GM12865 (cell line): ENCODE data around the gene ACOT7.

Experiments
- DNase-seq: peaks from one replicate; pipeline ENCODE4 v3.0.0; 2010; ENCODE audit warnings: low read depth
- H3K4me3 ChIP-seq: 2 replicates; pipeline ENCODE4 v1.5.1; 2011; ENCODE audit warnings: mild to moderate bottlenecking, low read depth, low read length, control low read depth
- CTCF ChIP-seq: IDR thresholded peaks from 2 replicates; pipeline ENCODE4 v1.5.1; 2011; ENCODE audit warnings: low read length, control low read depth, low read depth, inconsistent platforms; ENCODE audit not compliant: insufficient read depth; ENCODE audit errors: missing control alignments

The ACOT7 gene

GRCh38 chr1:6353619-6353954, 40.0 kb downstream of the ACOT7 start:
- DNase-seq = no peak
- no peak for TF ChIP-seq CTCF

DNA sequence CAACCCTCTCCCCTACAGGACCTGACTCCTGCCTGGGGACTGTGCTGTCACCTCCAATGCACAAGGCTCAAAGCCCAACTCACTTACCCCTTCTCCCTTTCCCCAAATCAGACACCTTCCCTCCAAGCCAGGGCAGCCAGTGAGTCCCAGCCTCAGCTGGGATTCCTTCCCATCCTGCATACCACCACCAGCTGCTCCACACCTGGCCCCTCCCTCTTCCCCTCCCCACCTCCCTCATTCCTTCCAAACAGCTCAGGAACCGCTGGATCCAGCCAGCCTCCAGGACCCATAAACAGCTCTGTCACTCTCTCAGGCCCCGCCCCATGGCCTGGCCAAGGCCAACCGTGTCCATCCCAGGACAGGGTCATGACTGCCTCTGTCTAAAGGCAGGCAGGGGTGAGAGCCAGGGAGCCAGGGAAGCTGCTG, 41.4 kb downstream of the ACOT7 start:
- TF ChIP-seq CTCF = no peak
- DNase-seq = no peak

More at GRCh38 chr1:6353619-6353954, 40.0 kb downstream of the ACOT7 start:
- no peak overlapping the region for H3K4me3 ChIP-seq

DNA sequence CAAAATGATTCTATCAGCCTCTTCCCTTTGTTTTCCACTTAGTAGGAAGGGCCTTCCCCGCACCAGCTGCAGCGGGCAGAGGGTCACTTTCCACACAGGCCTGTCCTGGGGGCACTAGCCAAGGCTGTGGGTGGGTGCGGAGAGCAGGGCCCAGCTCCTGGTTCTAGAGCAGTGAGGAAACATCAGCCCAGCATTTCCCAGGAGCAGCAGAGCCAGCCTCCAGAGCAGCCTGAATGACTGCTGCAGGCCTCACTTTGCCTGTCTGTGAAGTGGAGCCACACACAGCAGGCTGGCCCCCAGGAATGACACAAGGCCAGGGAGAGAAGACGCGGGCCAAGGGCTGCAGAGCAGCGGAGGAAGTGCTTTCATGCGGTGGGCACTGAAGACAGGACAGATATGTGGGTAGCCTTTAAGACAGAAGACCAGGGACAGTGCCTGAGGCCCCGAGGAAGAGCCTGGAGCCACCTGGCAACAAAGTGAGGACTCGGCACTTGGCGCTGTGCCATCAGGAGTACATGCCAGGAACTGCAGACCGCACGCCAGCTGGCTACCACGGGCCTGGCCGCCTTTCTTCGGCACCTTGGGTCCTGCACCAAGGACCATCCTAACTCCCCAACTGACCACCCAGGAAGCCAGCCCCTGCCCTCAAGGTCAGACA, 42.0 kb downstream of the ACOT7 start:
- H3K4me3 ChIP-seq = no peak overlapping the region
- TF ChIP-seq CTCF = no peak
- no peak for DNase-seq

More for the DNA sequence above, 41.4 kb downstream of the ACOT7 start:
- no peak overlapping the region for H3K4me3 ChIP-seq

GRCh38 chr1:6350416-6351088, 43.0 kb downstream of the ACOT7 start:
- H3K4me3 ChIP-seq = no peak overlapping the region
- no peak for TF ChIP-seq CTCF
- DNase-seq = no peak

- DNase-seq = no peak
- TF ChIP-seq CTCF = no peak
Observed at GRCh38 chr1:6349254-6349943, 44.2 kb downstream of the ACOT7 start.

DNA sequence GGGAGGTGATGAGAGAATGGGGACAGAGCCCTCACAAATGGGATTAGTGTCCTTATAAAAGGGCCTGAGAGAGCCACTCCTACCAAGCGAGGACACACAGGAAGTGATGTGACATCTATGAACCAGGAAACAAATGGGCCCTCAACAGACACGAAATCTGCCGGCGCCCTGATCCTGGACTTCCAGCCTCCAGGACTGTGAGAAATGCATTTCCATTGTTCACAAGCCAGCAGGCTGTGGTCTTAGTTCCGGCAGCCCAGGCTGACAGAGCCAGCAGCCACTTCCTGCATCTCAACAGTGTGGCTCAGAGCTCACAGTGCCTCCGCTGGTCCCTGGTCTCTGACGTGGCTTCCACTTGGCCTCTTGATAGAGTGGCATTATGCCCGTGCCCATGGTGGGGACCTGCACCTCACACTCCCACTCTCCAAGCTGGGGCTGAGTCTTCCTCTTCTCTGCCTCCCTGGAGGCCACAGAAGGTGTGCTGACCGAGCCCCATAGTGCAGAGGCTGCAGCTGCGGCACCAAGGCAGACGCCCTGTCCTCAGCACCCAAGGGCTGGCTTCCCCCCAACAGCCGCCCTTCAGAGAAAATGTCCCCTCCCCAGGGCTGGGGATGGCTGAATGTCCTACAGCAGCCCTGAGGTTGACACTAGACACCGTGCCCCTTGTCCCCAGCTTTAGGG, 44.9 kb downstream of the ACOT7 start:
- TF ChIP-seq CTCF = no peak
- DNase-seq = no peak
- no peak overlapping the region for H3K4me3 ChIP-seq

More at GRCh38 chr1:6349254-6349943, 44.2 kb downstream of the ACOT7 start:
- H3K4me3 ChIP-seq = no peak overlapping the region
